K562 (cell line): Measurements from ENCODE around the gene CHURC1.

Experiments used
- GATAD2A ChIP-seq: fragments of 450-650 bp; IDR thresholded peaks from 2 replicates; pipeline ENCODE4 v1.6.1; 2017
- POLR2A ChIP-seq: fragments of 450-650 bp; conservative IDR thresholded peaks from 2 replicates; pipeline ENCODE4 v1.6.1; 2016
- USF2 ChIP-seq: sonication (generic); formaldehyde crosslinking; IDR thresholded peaks from 2 replicates; pipeline ENCODE4 v1.5.0; 2020; ENCODE audit warnings: missing genetic modification reagents
- TF ChIP-seq, protein P1 (sequence below): fragments of 450-650 bp; IDR thresholded peaks from 2 replicates; pipeline ENCODE4 v1.6.1; 2016; ENCODE audit warnings: missing biosample characterization, missing genetic modification characterization
- TF ChIP-seq, protein P2 (sequence below), 3 experiments: IDR thresholded peaks in 2 of 3; conservative IDR thresholded peaks in 1 of 3; 2 replicates each; pipeline ENCODE4 v1.5.1; 2011 to 2012; ENCODE audit warnings: low read length in 3 of 3, mild to moderate bottlenecking in 3 of 3, control low read depth in 2 of 3, improper control_type of control experiment in 1 of 3, inconsistent platforms in 1 of 3, low read depth in 1 of 3, mixed read lengths in 1 of 3, moderate library complexity in 1 of 3; ENCODE audit not compliant: insufficient read depth in 2 of 3

GRCh38 chr14:64946310-64947045 lies 32.2 kb downstream of the CHURC1 start:
- TF ChIP-seq POLR2A (no peak), USF2 (CRISPR knock-in tag) (no peak), GATAD2A (no peak)
- TF ChIP-seq, protein P1, sequence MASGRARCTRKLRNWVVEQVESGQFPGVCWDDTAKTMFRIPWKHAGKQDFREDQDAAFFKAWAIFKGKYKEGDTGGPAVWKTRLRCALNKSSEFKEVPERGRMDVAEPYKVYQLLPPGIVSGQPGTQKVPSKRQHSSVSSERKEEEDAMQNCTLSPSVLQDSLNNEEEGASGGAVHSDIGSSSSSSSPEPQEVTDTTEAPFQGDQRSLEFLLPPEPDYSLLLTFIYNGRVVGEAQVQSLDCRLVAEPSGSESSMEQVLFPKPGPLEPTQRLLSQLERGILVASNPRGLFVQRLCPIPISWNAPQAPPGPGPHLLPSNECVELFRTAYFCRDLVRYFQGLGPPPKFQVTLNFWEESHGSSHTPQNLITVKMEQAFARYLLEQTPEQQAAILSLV (tag): no peak
- TF ChIP-seq, protein P2, sequence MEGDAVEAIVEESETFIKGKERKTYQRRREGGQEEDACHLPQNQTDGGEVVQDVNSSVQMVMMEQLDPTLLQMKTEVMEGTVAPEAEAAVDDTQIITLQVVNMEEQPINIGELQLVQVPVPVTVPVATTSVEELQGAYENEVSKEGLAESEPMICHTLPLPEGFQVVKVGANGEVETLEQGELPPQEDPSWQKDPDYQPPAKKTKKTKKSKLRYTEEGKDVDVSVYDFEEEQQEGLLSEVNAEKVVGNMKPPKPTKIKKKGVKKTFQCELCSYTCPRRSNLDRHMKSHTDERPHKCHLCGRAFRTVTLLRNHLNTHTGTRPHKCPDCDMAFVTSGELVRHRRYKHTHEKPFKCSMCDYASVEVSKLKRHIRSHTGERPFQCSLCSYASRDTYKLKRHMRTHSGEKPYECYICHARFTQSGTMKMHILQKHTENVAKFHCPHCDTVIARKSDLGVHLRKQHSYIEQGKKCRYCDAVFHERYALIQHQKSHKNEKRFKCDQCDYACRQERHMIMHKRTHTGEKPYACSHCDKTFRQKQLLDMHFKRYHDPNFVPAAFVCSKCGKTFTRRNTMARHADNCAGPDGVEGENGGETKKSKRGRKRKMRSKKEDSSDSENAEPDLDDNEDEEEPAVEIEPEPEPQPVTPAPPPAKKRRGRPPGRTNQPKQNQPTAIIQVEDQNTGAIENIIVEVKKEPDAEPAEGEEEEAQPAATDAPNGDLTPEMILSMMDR (IDR thresholded peaks at IDR 0.05 in 2 of 3, conservative IDR thresholded peaks at IDR 0.05 in 1 of 3; ENCODE audit: insufficient read depth in 2 of 3, low read depth in 1 of 3, low read length in 3 of 3): no peak
